ENCODE results near the gene KYAT1.
A peak's percentile ranks its signal among the peaks of the same experiment; 100 is the strongest.

KYAT1 gene

DNA sequence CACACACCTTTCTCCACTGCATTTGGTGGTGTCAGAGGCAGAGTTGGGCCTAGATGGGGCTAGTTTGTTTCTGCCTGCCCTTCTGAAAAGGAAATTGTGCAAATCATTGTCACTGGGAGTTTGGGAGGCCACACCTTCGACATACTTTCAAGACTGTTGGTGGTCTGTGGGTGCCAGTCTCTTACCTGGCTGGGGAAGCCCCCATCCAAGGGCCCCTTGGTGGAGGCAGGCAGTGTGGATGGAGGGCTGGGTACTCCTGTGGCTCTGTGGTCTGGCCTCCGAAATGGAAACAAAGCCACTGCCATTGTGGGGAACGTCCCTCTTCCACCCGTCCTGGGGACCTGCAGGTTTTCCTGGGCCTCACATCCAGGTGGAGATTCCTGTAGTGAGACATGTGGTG, 28.1 kb upstream of the KYAT1 start:
- DNase-seq (ENCODE audit: low read depth in 4 of 4, low spot score in 1 of 4) = no peak

DNA sequence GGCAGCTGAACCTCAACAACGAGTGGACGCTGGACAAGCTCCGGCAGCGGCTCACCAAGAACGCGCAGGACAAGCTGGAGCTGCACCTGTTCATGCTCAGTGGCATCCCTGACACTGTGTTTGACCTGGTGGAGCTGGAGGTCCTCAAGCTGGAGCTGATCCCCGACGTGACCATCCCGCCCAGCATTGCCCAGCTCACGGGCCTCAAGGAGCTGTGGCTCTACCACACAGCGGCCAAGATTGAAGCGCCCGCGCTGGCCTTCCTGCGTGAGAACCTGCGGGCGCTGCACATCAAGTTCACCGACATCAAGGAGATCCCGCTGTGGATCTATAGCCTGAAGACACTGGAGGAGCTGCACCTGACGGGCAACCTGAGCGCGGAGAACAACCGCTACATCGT, 26.6 kb upstream of the KYAT1 start:
- no peak for DNase-seq (ENCODE audit: low read depth in 4 of 4, low spot score in 1 of 4)

DNA sequence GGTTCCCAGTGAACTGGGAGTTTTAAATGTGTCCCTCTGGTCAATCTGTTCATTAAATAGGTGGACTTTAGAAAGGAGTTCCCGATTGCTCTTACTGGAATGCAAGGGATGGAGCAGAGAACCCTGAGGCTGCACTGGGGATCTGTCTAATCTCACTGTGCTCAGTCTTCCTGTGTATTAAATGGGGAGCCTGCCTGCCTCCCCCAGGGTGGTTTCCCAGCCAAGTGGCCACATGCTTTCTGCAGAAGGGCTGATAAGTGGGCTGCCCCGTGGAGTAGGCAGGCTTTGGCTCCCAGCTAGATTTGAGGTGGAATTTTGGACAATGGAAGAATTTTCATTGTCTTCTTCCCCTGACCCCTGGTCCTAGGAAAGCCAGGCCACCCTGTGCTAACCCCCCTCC, 25.0 kb upstream of the KYAT1 start:
- DNase-seq (ENCODE audit: low read depth in 4 of 4, low spot score in 1 of 4) = no peak

DNA sequence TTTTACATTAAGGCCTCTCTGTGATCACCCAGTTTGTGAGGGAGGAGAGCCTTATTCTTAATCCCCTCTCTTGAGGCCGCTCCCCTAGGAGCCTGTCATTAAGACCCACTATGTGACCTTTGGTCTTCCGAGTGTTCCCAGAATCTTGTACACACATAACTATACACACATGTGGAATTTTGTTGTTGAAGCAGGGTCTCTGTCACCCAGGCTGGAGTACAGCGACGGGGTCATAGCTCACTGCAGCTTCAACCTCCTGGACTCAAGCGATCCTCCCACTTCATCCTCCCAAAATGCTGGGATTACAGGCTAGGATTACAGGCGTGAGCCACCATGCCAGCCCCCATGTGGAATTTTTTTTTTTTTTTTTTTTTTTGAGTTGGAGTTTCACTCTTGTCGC, 24.2 kb upstream of the KYAT1 start:
- DNase-seq (ENCODE audit: low read depth in 4 of 4, low spot score in 1 of 4) = no peak

DNA sequence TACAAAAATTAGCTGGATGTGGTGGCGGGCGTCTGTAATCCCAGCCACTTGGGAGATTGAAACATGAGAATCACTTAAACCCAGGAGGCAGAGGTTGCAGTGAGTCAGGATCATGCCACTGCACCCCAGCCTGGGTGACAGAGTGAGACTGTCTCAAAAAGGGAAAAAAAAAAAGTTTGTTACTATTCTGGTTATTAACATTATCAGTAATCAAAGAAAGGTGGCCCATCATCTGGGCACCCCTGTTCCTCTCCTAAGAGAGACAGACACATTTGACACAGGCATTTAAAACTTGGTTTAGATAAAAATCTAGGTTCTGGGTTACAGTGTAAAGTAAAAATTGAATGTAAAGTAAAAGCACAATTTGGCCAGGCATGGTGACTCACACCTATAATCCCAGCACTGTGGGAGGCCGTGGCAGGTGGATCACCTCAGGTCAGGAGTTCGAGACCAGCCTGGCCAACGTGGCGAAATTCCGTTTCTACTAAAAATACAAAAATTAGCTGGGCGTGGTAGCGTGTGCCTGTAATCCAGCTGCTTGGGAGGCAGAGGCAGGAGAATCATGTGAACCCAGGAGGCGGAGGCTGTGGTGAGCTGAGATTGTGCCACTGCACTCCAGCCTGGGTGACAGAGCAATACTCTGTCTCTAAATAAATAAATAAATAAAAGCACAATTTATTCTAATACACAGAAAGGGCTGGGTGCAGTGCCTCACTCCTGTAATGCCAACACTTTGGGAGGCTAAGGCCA, 22.3 kb upstream of the KYAT1 start:
- DNase-seq (ENCODE audit: low read depth in 4 of 4, low spot score in 1 of 4) = no peak

DNA sequence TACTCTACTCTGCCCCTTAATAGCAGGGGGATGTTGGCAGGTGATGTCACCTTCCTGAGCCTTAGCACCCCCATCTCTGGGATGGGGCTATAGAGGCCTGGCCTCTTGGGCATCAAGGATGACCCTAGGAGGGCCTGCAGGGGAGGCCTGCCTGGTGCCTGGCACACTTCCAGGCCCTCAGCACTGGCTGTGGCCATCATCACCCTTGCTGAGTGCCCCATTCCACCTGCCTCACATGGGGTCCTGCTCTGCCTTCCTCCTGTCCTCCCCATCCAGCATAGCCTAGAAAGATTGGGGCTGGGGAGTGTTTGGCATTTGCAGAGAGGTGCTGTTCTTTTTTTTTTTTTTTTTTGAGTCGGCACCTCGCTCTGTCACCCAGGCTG, 21.3 kb upstream of the KYAT1 start:
- no peak for DNase-seq (ENCODE audit: low read depth in 4 of 4, low spot score in 1 of 4)

DNA sequence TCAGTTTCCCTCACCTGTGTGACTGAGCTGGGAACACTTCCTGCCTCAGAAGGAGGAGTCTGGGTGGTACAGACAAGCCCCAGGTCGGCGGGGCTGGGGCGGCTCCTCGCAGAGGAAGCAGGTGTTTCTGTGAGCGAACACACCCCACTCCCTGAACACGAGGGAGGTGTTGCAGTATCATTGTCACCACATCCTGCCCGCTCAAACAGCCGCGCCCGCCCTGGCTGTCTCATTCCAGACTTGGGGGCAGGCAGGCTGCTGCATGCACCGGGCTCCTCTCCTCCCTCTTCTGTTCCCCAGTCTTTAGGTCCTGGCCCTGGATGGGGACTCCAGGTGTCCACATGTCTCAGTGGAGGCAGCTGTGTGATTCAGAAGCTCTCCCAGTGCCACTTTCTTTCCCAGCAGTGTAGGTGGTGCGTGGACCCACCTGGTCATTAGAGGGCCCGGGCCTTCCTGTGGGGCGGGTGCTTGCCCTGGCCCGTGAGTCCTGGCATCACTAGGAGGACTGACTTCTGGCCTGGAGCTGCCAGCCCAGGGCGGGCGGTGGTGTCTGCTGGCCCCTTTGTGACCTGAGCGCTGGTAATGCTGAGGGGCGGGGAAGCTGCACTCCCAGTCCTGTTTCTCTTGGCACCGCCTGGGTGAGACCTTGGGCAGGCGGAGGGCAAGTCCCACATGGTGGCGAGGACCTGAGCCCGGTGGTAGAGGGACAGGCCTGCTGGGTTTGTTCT, 20.8 kb upstream of the KYAT1 start:
- DNase-seq (ENCODE audit: low read depth in 4 of 4, low spot score in 1 of 4) = peak; percentile 44 to 77 (median 64)

DNA sequence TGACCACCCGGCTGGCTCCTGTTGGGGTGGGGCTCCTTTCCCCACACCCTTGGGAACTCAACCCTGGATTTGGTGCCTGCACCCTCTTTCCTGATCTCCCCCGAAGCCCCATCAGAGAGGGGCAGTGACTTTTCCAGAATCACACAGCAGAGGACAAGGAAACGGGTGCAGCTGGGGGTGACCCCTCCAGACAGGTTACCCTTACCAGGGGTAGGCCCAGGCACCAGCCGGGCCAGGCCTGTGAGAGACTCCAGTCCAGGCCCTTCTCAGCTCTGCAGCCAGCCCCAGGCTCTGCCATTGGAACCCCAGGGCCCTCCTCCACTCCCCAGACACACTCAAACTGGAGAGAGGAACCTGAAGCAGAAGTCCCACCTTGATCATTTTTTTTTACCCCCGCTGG, 20.1 kb upstream of the KYAT1 start:
- DNase-seq (ENCODE audit: low read depth in 4 of 4, low spot score in 1 of 4) = no peak

DNA sequence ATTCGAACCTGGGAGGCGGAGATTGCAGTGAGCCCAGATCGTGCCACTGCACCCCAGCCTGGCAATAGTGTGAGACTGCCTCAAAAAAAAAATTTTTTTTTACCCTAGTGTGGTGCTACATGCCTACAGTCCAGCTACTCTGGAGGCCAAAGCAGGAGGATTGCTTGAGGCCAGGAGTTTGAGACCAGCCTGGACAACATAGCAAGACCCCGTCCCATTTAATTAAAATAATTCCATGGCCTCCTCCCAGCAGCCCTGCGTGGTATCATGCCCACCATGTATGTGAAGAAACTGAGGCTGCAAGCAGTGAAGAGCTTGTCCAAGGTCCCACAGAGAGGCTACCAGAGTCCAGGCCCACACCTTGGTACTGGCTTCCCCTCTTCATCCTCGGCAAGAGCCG, 19.6 kb upstream of the KYAT1 start:
- no peak for DNase-seq (ENCODE audit: low read depth in 4 of 4, low spot score in 1 of 4)

DNA sequence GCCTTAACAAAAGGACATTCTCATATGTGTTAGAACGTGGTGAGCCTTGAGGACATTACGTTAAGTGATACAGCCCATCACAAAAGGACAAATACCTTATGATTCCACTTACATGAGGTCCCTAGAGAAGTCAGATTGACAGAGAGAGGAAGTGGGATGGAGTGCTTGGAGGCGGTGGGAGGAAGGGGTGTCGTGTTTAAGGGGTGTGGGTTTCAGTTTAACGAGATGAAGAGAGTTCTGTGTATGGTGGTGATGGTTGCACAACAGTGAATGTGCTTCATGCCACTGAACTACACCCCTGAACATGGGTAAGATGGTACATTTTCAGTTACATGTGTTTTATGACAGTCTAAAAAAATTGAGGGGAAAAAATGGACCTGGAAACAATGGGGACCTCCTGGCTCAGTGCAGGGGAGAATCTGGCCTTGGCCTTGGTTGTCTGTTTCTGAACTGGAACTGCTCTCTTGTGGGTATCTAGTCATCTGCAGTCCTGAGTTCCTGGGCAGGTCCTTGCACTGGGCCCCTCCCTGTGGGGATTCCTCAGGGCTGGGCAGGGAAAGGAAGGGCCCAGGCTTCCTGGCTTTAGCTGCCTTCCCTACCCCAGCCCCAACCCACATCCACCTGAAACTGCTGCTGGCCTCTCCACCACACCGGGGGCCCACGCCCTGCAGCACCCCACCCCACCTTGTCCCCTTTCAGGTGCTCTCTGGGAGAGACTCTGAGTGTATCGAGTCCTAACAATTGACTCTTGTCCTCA, 18.0 kb upstream of the KYAT1 start:
- DNase-seq (ENCODE audit: low read depth in 4 of 4, low spot score in 1 of 4) = no peak

DNA sequence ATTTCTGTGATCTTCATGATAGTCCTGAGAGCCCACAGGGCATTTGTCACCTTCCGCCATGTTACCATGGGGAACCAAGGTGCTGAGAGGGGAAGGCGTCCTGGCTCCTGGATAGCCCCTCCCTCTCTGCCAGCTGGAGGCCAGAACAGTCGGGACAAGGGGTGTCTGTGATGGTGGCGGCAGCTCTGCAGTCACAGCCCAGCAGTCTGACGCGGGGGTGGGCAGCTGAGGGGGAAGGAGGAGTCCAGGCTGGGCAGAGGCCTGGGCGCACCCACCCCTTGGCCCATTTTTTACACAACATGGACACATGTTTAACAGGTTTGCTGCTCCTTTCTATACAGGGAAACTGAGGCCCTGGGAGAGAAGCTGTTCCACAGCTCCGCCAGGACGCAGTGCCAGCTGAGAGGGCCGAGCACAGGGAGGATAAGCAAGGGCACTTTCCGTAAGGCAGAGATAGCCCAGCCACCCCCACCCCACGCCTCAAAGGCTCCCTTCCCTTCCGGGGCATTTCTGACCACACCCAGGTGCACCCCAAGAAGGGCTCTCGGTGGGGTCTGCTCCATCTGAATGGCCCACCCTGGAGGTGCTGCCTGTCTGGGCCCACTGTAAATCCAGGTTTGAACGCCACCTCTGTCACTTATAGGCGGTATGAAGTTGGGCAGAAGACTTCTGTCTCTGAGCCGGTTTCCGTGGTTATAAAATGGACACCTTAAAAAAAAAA, 17.3 kb upstream of the KYAT1 start:
- no peak for DNase-seq (ENCODE audit: low read depth in 4 of 4, low spot score in 1 of 4)

DNA sequence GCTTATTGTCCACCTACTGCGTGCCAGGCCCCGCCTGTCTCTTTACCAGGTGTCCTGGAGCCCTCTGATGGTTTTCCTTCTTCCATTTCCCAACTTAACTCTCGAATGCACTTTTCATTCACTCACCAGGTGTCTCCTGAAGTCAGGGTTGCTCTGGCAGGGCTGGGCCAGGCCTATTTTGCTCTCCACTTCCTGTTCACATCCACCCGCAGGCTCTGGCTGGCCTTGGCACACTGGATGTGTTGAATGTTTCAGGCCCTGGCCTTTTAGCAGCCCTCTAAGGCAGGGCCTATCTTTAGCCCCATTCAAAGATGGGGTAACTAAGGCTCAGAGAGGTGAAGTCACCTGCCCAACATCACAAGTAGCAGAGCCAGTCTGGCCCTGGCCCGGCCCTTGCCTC, 16.6 kb upstream of the KYAT1 start:
- no peak for DNase-seq (ENCODE audit: low read depth in 4 of 4, low spot score in 1 of 4)

DNA sequence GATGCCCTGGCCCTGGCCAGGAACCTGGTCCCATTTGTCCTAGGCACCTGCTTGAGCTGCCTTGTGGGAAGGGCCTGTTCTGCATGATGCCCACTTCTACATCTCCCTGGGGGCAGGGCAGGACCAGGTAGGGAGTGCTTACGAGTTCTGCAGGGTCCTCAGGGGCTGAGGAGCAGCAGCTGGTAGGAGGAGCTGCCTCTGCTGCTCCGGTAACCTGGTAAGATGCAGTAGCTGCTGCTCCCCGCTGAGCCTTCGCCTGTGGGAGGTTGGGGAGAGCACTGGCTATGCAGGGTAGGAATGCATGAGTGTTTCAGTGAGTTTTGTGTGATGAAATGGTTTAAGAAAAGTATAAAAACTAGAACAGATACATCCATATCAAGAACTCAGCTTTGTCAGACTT, 13.8 kb upstream of the KYAT1 start:
- DNase-seq (ENCODE audit: low read depth in 4 of 4, low spot score in 1 of 4) = no peak

DNA sequence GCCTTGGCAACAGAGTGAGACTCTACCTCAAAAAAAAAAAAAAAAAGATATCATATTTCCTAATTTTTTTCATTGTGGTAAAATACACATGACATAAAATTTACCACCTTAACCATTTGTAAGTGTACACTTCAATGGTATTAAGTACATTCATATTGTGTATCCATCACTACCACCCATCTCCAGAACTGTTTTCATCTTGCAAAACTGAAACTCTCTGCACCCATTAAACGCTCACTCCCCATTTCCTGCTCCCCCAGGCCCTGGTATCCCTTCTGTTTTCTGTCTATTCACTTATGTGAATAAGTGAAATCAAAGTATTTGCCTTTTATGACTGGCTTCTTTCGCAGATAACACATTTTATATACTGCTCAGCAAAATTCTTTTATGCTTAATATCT, 13.0 kb upstream of the KYAT1 start:
- DNase-seq (ENCODE audit: low read depth in 4 of 4, low spot score in 1 of 4) = no peak

DNA sequence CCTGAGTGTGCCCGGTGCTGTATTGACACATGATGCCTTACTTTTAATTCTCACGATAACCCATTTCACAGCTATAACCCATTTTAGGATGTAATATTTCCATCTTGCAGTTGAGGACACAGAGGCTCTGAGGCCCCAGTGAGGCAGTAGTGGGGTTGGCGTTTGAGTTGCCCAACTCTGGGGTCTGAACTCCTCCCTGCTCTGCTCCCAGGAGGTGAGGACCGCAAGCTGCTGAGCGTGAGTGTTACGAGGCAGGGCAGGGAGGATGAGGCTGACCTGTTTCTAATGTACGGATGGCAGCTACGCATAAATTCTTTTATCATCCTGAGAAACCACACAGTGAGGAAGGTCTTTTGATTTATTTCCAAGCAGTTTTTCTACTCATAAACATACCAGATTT, 11.6 kb upstream of the KYAT1 start:
- no peak for DNase-seq (ENCODE audit: low read depth in 4 of 4, low spot score in 1 of 4)

DNA sequence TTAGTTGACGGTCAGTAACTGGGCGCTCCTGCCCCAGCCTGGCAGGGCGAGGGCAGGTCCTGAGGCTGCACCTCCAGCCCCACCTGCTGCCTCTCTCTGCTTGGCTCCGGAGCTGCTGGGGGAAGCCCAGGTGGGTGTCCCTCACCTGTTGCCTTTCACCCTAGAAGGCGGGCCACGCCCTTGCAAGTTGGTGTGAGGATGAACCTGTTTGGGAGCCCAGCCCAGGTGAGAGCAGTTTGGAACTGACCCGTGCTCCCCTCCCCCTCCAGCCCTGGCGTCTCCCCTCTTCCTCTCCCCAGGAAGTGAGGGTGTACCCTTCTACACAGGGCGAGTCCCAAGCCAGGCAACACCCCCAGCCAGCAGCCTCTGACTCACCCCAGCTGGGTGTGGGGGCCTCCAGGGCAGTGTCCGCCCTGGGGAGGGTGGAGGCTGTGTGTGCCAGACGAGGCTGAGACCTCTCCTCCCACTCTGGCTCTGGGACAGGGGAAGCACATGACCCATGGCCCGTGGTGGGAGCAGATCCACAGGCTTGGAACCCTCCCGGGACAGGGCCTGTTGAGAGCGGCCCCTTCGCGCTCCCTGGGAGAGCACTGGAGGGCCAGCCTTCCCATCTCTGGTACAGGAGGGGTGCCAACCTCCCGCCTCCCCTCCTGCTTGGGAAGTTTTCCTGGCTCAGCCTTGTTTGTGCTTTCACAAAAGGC, 10.6 kb upstream of the KYAT1 start:
- no peak for DNase-seq (ENCODE audit: low read depth in 4 of 4, low spot score in 1 of 4)

DNA sequence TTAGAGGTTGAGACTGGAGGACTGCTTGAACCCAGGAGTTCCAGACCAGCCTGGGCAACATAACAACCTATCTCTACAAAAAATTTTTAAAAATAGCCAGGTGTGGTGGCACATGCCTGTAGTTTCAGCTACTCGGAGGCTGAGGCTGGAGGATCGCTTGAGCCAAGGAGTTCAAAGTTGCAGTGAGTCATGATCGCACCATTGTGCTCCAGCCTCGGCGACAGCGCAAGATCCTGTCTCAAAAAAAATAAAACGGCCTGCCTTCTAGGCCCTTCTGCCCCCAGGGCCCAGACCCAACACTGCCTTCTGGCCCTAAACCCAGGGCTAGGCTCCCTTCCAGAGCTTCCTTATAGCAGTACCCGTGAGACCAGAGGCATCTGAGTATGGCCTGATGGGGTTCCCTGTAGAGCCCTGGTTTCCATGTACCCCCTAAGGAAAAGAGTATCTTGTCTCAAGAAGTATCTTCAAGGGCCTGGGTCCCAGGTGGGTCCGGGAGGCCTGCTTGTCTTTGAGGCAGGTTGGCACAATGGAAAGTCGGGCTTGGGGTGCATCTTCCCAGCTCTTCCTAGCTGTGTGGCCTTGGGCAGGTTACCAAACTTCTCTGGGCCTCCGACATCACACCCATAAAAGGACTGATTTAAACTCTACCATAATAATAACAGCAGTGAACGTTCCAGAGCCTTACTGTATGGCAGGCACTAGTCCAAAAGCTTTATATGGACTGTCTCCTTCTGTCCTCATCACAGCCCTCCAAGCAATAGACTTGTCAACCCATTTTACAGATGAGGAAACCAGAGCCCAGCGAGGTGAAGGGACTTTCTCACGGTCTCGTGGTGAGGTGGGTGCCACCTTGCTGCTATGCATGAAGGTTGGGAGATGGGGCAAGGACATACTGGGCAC, 9.8 kb upstream of the KYAT1 start:
- DNase-seq (ENCODE audit: low read depth in 4 of 4, low spot score in 1 of 4) = no peak

DNA sequence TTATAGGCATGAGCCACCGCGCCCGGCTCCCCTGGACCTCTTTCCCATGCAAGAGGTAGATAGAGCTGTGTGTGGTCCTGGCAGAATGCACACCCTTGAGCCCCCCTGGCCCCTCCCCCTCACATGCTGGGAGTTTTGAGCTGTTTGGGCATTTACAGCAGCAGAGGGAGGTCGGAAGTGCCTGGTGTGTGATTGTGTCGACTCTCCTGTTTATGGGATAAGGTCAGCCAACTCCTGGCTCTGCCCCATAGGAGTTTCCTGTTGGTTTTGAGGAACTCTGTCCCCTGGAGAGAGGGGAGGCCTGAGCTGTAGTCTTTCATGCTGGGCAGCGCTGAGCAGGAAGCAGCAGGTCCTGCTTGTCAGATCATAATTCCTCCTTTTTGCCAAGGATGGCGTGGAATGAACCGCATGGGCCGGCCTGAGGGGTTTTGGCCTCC, 6.2 kb upstream of the KYAT1 start:
- no peak for DNase-seq (ENCODE audit: low read depth in 4 of 4, low spot score in 1 of 4)

DNA sequence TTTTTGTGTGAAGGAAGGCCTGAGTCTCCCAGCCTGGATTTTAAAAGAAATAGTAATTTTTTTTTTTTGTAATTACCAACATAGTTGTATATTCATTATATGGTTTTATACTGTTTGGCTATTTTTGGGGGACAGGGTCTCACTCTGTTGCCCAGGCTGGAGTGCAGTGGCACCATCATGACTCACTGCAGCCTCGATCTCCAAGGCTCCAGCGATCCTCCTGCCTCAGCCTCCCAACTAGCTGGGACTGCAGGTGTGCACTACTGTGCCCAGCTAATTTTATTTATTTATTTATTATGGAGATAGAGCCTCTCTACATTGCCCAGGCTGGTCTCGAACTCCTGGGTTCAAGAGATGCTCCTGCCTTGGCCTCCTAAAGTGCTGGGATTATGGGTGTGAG, 5.3 kb upstream of the KYAT1 start:
- DNase-seq (ENCODE audit: low read depth in 4 of 4, low spot score in 1 of 4) = no peak
